Common myeloid progenitor, CD34-positive (primary cell): ENCODE measurements around the gene REV3L.

Experiments
- CTCF ChIA-PET: fragments of 350-600 bp; sonication (Branson Sonifier 250); formaldehyde crosslinking; loops from one replicate; lab custom pipeline; 2021; ENCODE audit warnings: antibody characterized with exemption; lab: Charles Lee
- POLR2A ChIA-PET: fragments of 350-600 bp; sonication (Branson Sonifier 250); formaldehyde crosslinking; loops from one replicate; lab custom pipeline; 2021; ENCODE audit warnings: antibody characterized with exemption; lab: Charles Lee
- DNase-seq, 3 donors: peaks; one replicate each; pipeline versions ENCODE4 v3.0.0 to v3.0.0-alpha.2; 2013
- H3K27ac ChIP-seq, 2 experiments: 1 replicate in 1 of 2; 2 replicates in 1 of 2; pipeline ENCODE4 v1.7.0; 2013; ENCODE audit warnings: inconsistent platforms in 2 of 2, low read length in 2 of 2, mild to moderate bottlenecking in 2 of 2, low read depth in 1 of 2, moderate library complexity in 1 of 2; ENCODE audit not compliant: severe bottlenecking in 2 of 2, insufficient read depth in 1 of 2, poor library complexity in 1 of 2
- H3K27me3 ChIP-seq, 5 experiments: replicated peaks in 2 of 5; 1 replicate in 3 of 5; 2 replicates in 2 of 5; pipeline versions ENCODE4 v1.6.1 to v1.7.0; 2013; ENCODE audit warnings: low read length in 4 of 5, mild to moderate bottlenecking in 2 of 5, moderate library complexity in 2 of 5, inconsistent platforms in 1 of 5; ENCODE audit not compliant: insufficient read depth in 5 of 5, control insufficient read depth in 4 of 5
- H3K36me3 ChIP-seq, 4 experiments: 1 replicate in 2 of 4; 2 replicates in 2 of 4; pipeline versions ENCODE4 v1.6.1 to v1.7.0; 2013; ENCODE audit warnings: low read length in 3 of 4, control low read depth in 1 of 4, mild to moderate bottlenecking in 1 of 4; ENCODE audit not compliant: control insufficient read depth in 4 of 4, insufficient read depth in 4 of 4
- H3K4me1 ChIP-seq, 4 experiments: 1 replicate in 3 of 4; 2 replicates in 1 of 4; pipeline versions ENCODE4 v1.6.1 to v1.7.1; 2013; ENCODE audit warnings: low read length in 3 of 4, mild to moderate bottlenecking in 3 of 4, control low read depth in 1 of 4, inconsistent platforms in 1 of 4, moderate library complexity in 1 of 4; ENCODE audit not compliant: control insufficient read depth in 4 of 4, insufficient read depth in 4 of 4; ENCODE audit errors: control extremely low read depth in 1 of 4
- H3K4me3 ChIP-seq, 7 experiments: 1 replicate in 4 of 7; 2 replicates in 3 of 7; pipeline versions ENCODE4 v1.5.1 to v1.7.0; 2013; ENCODE audit warnings: mild to moderate bottlenecking in 7 of 7, low read length in 6 of 7, moderate library complexity in 6 of 7, inconsistent platforms in 2 of 7, low read depth in 2 of 7, control low read depth in 1 of 7; ENCODE audit not compliant: insufficient read depth in 4 of 7, control insufficient read depth in 1 of 7; ENCODE audit errors: extremely low read depth in 1 of 7
- H3K9me3 ChIP-seq, 5 experiments: 1 replicate in 4 of 5; 2 replicates in 1 of 5; pipeline versions ENCODE4 v1.6.1 to v1.7.1; 2013; ENCODE audit warnings: low read length in 4 of 5, mild to moderate bottlenecking in 2 of 5, inconsistent platforms in 1 of 5, low read depth in 1 of 5, moderate library complexity in 1 of 5; ENCODE audit not compliant: control insufficient read depth in 4 of 5, insufficient read depth in 2 of 5; ENCODE audit errors: control extremely low read depth in 1 of 5
- WGBS: methylation state at CpG from one replicate; pipeline ENCODE4 v1.1.5; 2013; ENCODE audit not compliant: insufficient coverage; 5-methylcytosine and 5-hydroxymethylcytosine counted together

Gene REV3L

GRCh38 chr6:111464184-111464583 is 18.8 kb downstream of the REV3L start:
- no CpG with 5 or more reads among the region's 1 CpG for WGBS
- ChIA-PET CTCF (no interaction called here), POLR2A (no interaction called here)
- H3K4me3 ChIP-seq: no peak overlapping the region
- H3K27me3 ChIP-seq: no peaks in the 10 kb centered on the region
- H3K36me3 ChIP-seq: peaks cover 5 to 20% (median 9%) of the 10 kb centered on the region in 4 experiments
- peaks cover 0 to 12% (median 6%) of the 10 kb centered on the region in 5 experiments for H3K9me3 ChIP-seq
- no peak for DNase-seq
- no peak overlapping the region for H3K27ac ChIP-seq
- H3K4me1 ChIP-seq: peaks cover 0 to 2% (median 0%) of the 10 kb centered on the region in 4 experiments

GRCh38 chr6:111462770-111463391 is 20.1 kb downstream of the REV3L start:
- ChIA-PET CTCF (interaction anchor here (0.7 to 1.6 kb wide), 3 partner anchors 15 to 86 kb away, joined by 3 to 4 read pairs (median 3); no protein-coding TSS in a partner anchor), POLR2A (no interaction called here)
- DNase-seq: no peak
- 94% methylated on average over 3 of the region's 7 CpGs for WGBS
- Histone ChIP-seq H3K27me3 (no peaks in the 10 kb centered on the region), H3K27ac (no peak overlapping the region), H3K4me1 (peaks cover 0 to 2% (median 0%) of the 10 kb centered on the region in 4 experiments), H3K4me3 (peak overlapping the region in 1 of 7 experiments; percentile 13), H3K9me3 (peaks cover 0 to 24% (median 7%) of the 10 kb centered on the region in 5 experiments), H3K36me3 (peaks cover 9 to 31% (median 11%) of the 10 kb centered on the region in 4 experiments)

GRCh38 chr6:111461860-111462259 is 21.2 kb downstream of the REV3L start:
- H3K9me3 ChIP-seq: peaks cover 0 to 24% (median 7%) of the 10 kb centered on the region in 5 experiments
- DNase-seq: peak in 2 of 3 donors; percentile 21 to 34
- no peak overlapping the region for H3K27ac ChIP-seq
- H3K4me3 ChIP-seq: peak overlapping the region in 2 of 7 experiments; percentile 36 to 66
- H3K4me1 ChIP-seq: peaks cover 0 to 2% (median 0%) of the 10 kb centered on the region in 4 experiments
- ChIA-PET CTCF (interaction anchor here (0.9 to 1.6 kb wide), 3 partner anchors 18 to 203 kb away, joined by 3 read pairs; no protein-coding TSS in a partner anchor), POLR2A (no interaction called here)
- H3K36me3 ChIP-seq: peaks cover 9 to 29% (median 11%) of the 10 kb centered on the region in 4 experiments
- no peaks in the 10 kb centered on the region for H3K27me3 ChIP-seq

GRCh38 chr6:111458670-111459232 is 24.3 kb downstream of the REV3L start:
- no peak for DNase-seq
- H3K36me3 ChIP-seq: peaks cover 9 to 29% (median 17%) of the 10 kb centered on the region in 4 experiments
- ChIA-PET CTCF (interaction anchor here (1.1 kb wide), 1 partner anchor 15 kb away, joined by 3 read pairs; no protein-coding TSS in a partner anchor), POLR2A (no interaction called here)
- H3K27ac ChIP-seq: no peak overlapping the region
- peaks cover 0 to 24% (median 7%) of the 10 kb centered on the region in 5 experiments for H3K9me3 ChIP-seq
- H3K27me3 ChIP-seq: no peaks in the 10 kb centered on the region
- peaks cover 0 to 2% (median 0%) of the 10 kb centered on the region in 4 experiments for H3K4me1 ChIP-seq
- no peak overlapping the region for H3K4me3 ChIP-seq

- POLR2A ChIA-PET: no interaction called here
- no peak for DNase-seq
- peaks cover 0 to 24% (median 7%) of the 10 kb centered on the region in 5 experiments for H3K9me3 ChIP-seq
- 100% methylated on average over 1 of the region's 2 CpGs for WGBS
- H3K27me3 ChIP-seq: no peaks in the 10 kb centered on the region
- peaks cover 9 to 25% (median 15%) of the 10 kb centered on the region in 4 experiments for H3K36me3 ChIP-seq
- no peak overlapping the region for H3K4me3 ChIP-seq
- H3K27ac ChIP-seq: no peak overlapping the region
- H3K4me1 ChIP-seq: no peaks in the 10 kb centered on the region
- CTCF ChIA-PET: no interaction called here
Observed at GRCh38 chr6:111456208-111456607, 26.8 kb downstream of the REV3L start.

GRCh38 chr6:111450636-111451035 is 32.4 kb downstream of the REV3L start:
- POLR2A ChIA-PET: interaction anchor here (1.3 kb wide), 1 partner anchor 9 kb away, joined by 4 read pairs; no protein-coding TSS in a partner anchor
- Histone ChIP-seq H3K36me3 (peaks cover 0 to 5% (median 3%) of the 10 kb centered on the region in 4 experiments), H3K4me1 (peaks cover 0 to 5% (median 0%) of the 10 kb centered on the region in 4 experiments), H3K4me3 (no peak overlapping the region), H3K27me3 (no peaks in the 10 kb centered on the region), H3K9me3 (no peaks in the 10 kb centered on the region), H3K27ac (no peak overlapping the region)
- 100% methylated on average over 1 of the region's 2 CpGs for WGBS
- CTCF ChIA-PET: interaction anchor here (1.2 to 1.5 kb wide), 3 partner anchors 10 to 28 kb away, joined by 3 to 6 read pairs (median 4); no protein-coding TSS in a partner anchor
- DNase-seq: no peak

- 100% methylated on average over 5 of the region's 7 CpGs for WGBS
- H3K27ac ChIP-seq: no peak overlapping the region
- H3K4me3 ChIP-seq: no peak overlapping the region
- peaks cover 0 to 7% (median 0%) of the 10 kb centered on the region in 4 experiments for H3K4me1 ChIP-seq
- POLR2A ChIA-PET: interaction anchor here (1.3 kb wide), 1 partner anchor 8 kb away, joined by 4 read pairs; no protein-coding TSS in a partner anchor
- DNase-seq: no peak
- CTCF ChIA-PET: interaction anchor here (1.2 kb wide), 1 partner anchor 29 kb away, joined by 6 read pairs; no protein-coding TSS in a partner anchor
- H3K27me3 ChIP-seq: no peaks in the 10 kb centered on the region
- H3K36me3 ChIP-seq: peaks cover 0 to 4% (median 2%) of the 10 kb centered on the region in 4 experiments
- no peaks in the 10 kb centered on the region for H3K9me3 ChIP-seq
Observed at GRCh38 chr6:111450087-111450486, 32.9 kb downstream of the REV3L start.
